Rectal smooth muscle tissue (tissue), 1 donor: ENCODE data around the gene DNAH7.

ENCODE experiments used
- H3K27ac ChIP-seq: one replicate; pipeline ENCODE4 v1.7.0; 2013; ENCODE audit warnings: low read depth, low read length, inconsistent platforms
- H3K27me3 ChIP-seq: one replicate; pipeline ENCODE4 v1.7.0; 2013; ENCODE audit warnings: low read length; ENCODE audit not compliant: control insufficient read depth, insufficient read depth
- H3K36me3 ChIP-seq: one replicate; pipeline ENCODE4 v1.7.0; 2013; ENCODE audit warnings: low read length; ENCODE audit not compliant: control insufficient read depth, insufficient read depth
- H3K4me1 ChIP-seq: one replicate; pipeline ENCODE4 v1.7.0; 2013; ENCODE audit warnings: low read length; ENCODE audit not compliant: control insufficient read depth, insufficient read depth
- H3K4me3 ChIP-seq: one replicate; pipeline ENCODE4 v1.7.0; 2013; ENCODE audit warnings: low read length
- H3K9ac ChIP-seq: one replicate; pipeline ENCODE4 v1.7.0; 2013; ENCODE audit warnings: low read length

DNAH7 gene

GRCh38 chr2:195741191-195741590 lies 327.4 kb downstream of the DNAH7 start:
- Histone ChIP-seq H3K27me3 (no peaks in the 10 kb centered on the region), H3K36me3 (peaks cover 3% of the 10 kb centered on the region), H3K27ac (no peak overlapping the region), H3K9ac (no peak overlapping the region), H3K4me3 (no peak overlapping the region), H3K4me1 (no peaks in the 10 kb centered on the region)

- Histone ChIP-seq H3K36me3 (peaks cover 3% of the 10 kb centered on the region), H3K9ac (no peak overlapping the region), H3K4me1 (no peaks in the 10 kb centered on the region), H3K27me3 (no peaks in the 10 kb centered on the region), H3K4me3 (no peak overlapping the region), H3K27ac (no peak overlapping the region)
Measured at GRCh38 chr2:195737511-195738325, 330.9 kb downstream of the DNAH7 start.

- Histone ChIP-seq H3K27me3 (no peaks in the 10 kb centered on the region), H3K4me1 (no peaks in the 10 kb centered on the region), H3K27ac (no peak overlapping the region), H3K4me3 (no peak overlapping the region), H3K36me3 (peaks cover 7% of the 10 kb centered on the region), H3K9ac (no peak overlapping the region)
Measured at GRCh38 chr2:195735347-195735746, 333.3 kb downstream of the DNAH7 start.

- H3K4me3 ChIP-seq = no peak overlapping the region
- no peak overlapping the region for H3K9ac ChIP-seq
- H3K27me3 ChIP-seq = no peaks in the 10 kb centered on the region
- peaks cover 4% of the 10 kb centered on the region for H3K36me3 ChIP-seq
- H3K27ac ChIP-seq = no peak overlapping the region
- no peaks in the 10 kb centered on the region for H3K4me1 ChIP-seq
Measured at GRCh38 chr2:195734931-195735330, 333.7 kb downstream of the DNAH7 start.

GRCh38 chr2:195734395-195734794 lies 334.2 kb downstream of the DNAH7 start:
- H3K4me3 ChIP-seq = no peak overlapping the region
- no peaks in the 10 kb centered on the region for H3K4me1 ChIP-seq
- H3K36me3 ChIP-seq = peaks cover 4% of the 10 kb centered on the region
- no peak overlapping the region for H3K27ac ChIP-seq
- no peak overlapping the region for H3K9ac ChIP-seq
- H3K27me3 ChIP-seq = no peaks in the 10 kb centered on the region

- no peaks in the 10 kb centered on the region for H3K27me3 ChIP-seq
- no peak overlapping the region for H3K27ac ChIP-seq
- H3K36me3 ChIP-seq = peaks cover 4% of the 10 kb centered on the region
- no peak overlapping the region for H3K9ac ChIP-seq
- H3K4me3 ChIP-seq = no peak overlapping the region
- H3K4me1 ChIP-seq = no peaks in the 10 kb centered on the region
Measured at GRCh38 chr2:195733831-195734230, 334.8 kb downstream of the DNAH7 start.

- Histone ChIP-seq H3K27ac (no peak overlapping the region), H3K9ac (no peak overlapping the region), H3K4me3 (no peak overlapping the region), H3K27me3 (no peaks in the 10 kb centered on the region), H3K4me1 (no peaks in the 10 kb centered on the region), H3K36me3 (peaks cover 4% of the 10 kb centered on the region)
Measured at GRCh38 chr2:195732574-195732973, 336.1 kb downstream of the DNAH7 start.

- H3K36me3 ChIP-seq = peaks cover 4% of the 10 kb centered on the region
- no peaks in the 10 kb centered on the region for H3K4me1 ChIP-seq
- H3K27ac ChIP-seq = no peak overlapping the region
- H3K4me3 ChIP-seq = no peak overlapping the region
- H3K9ac ChIP-seq = no peak overlapping the region
- H3K27me3 ChIP-seq = no peaks in the 10 kb centered on the region
Measured at GRCh38 chr2:195730912-195731311, 337.7 kb downstream of the DNAH7 start.

- Histone ChIP-seq H3K4me3 (no peak overlapping the region), H3K36me3 (peaks cover 4% of the 10 kb centered on the region), H3K27ac (no peak overlapping the region), H3K27me3 (no peaks in the 10 kb centered on the region), H3K9ac (no peak overlapping the region), H3K4me1 (no peaks in the 10 kb centered on the region)
Measured at GRCh38 chr2:195727106-195727505, 341.5 kb downstream of the DNAH7 start.

- H3K4me3 ChIP-seq = no peak overlapping the region
- no peaks in the 10 kb centered on the region for H3K4me1 ChIP-seq
- H3K27me3 ChIP-seq = no peaks in the 10 kb centered on the region
- peaks cover 2% of the 10 kb centered on the region for H3K36me3 ChIP-seq
- no peak overlapping the region for H3K9ac ChIP-seq
- no peak overlapping the region for H3K27ac ChIP-seq
Measured at GRCh38 chr2:195722075-195722474, 346.6 kb downstream of the DNAH7 start.

GRCh38 chr2:195721042-195721441 lies 347.6 kb downstream of the DNAH7 start:
- H3K4me1 ChIP-seq = no peaks in the 10 kb centered on the region
- H3K36me3 ChIP-seq = peaks cover 6% of the 10 kb centered on the region
- H3K27me3 ChIP-seq = no peaks in the 10 kb centered on the region
- H3K9ac ChIP-seq = no peak overlapping the region
- no peak overlapping the region for H3K27ac ChIP-seq
- H3K4me3 ChIP-seq = no peak overlapping the region

GRCh38 chr2:195716466-195716865 lies 352.2 kb downstream of the DNAH7 start:
- Histone ChIP-seq H3K4me3 (no peak overlapping the region), H3K4me1 (no peaks in the 10 kb centered on the region), H3K27ac (no peak overlapping the region), H3K9ac (no peak overlapping the region), H3K36me3 (peaks cover 6% of the 10 kb centered on the region), H3K27me3 (no peaks in the 10 kb centered on the region)

GRCh38 chr2:195711478-195711877 lies 357.2 kb downstream of the DNAH7 start:
- H3K9ac ChIP-seq = no peak overlapping the region
- H3K4me1 ChIP-seq = no peaks in the 10 kb centered on the region
- H3K36me3 ChIP-seq = no peaks in the 10 kb centered on the region
- no peaks in the 10 kb centered on the region for H3K27me3 ChIP-seq
- H3K27ac ChIP-seq = no peak overlapping the region
- H3K4me3 ChIP-seq = no peak overlapping the region
